ENCODE measurements around the gene GLTP. TPM values are rescaled to one million over a fixed set of nuclear protein-coding genes. Genes with fewer than 3 reads are reported as not detected.

Gene GLTP
- total and polyA plus RNA-seq, 2 of the 13 experiments (the other 11 are each of a cell fraction or from before 2014, with no cell fraction given): 10.7 to 12.9 TPM

- Histone ChIP-seq H3K27ac (ENCODE audit: extremely low read length, insufficient read depth, low read length) (no peak overlapping the region), H3K79me2 (ENCODE audit: insufficient read depth, low read length) (no peaks in the 10 kb centered on the region), H3K4me3 (replicated peaks in 1 of 3; ENCODE audit: insufficient read depth in 1 of 3, low read depth in 2 of 3, low read length in 3 of 3) (no peak overlapping the region), H2AFZ (ENCODE audit: low read length) (no peak overlapping the region), H4K20me1 (ENCODE audit: insufficient read depth, low read length) (no peaks in the 10 kb centered on the region; the same call in 1 of the 2 replicates), H3K4me2 (ENCODE audit: low read depth, low read length) (peak overlapping the region; percentile 15; the same call in 1 of the 2 replicates), H3K9me3 (ENCODE audit: low read length) (no peaks in the 10 kb centered on the region), H3K36me3 (replicated peaks in 1 of 2; ENCODE audit: control insufficient read depth in 1 of 2, insufficient read depth in 2 of 2, low read length in 2 of 2) (no peaks in the 10 kb centered on the region), H3K4me1 (ENCODE audit: insufficient read depth, low read length) (peaks cover 63% of the 10 kb centered on the region), H3K9ac (ENCODE audit: insufficient read depth, low read depth, low read length) (0 out of 2 replicates have a peak overlapping the region, but pooled peaks have one; percentile 3), H3K27me3 (ENCODE audit: control insufficient read depth in 1 of 2, insufficient read depth in 2 of 2, low read length in 2 of 2) (no peaks in the 10 kb centered on the region)
- DNase-seq (ENCODE audit: low spot score): no peak
- in situ Hi-C loops (cut with HindIII; ENCODE audit: extremely low pct_ligation_motif_present, low pct_unique_long_range_greater_than_20kb) (no loop called here), intact Hi-C loops (cut with micrococcal nuclease; ENCODE audit: unreplicated experiment) (no loop called here)
- peak; percentile 51 for ATAC-seq
- BruUV-seq (replicated peaks): no TSS peak
- POLR2A ChIA-PET: no interaction called here
- peak; percentile 60 for FAIRE-seq
- WGBS (ENCODE audit: low lambda C conversion rate): 47% methylated on average over 8 of the region's 10 CpGs
- CTCF ChIA-PET (ENCODE audit: low intra/inter-chr PET ratio, low total read pairs): no interaction called here
- TF ChIP-seq ZBTB44 (CRISPR knock-in tag; IDR thresholded peaks at IDR 0.05) (no peak), ZNF296 (CRISPR knock-in tag; conservative IDR thresholded peaks at IDR 0.05) (no peak), STAT6 (CRISPR knock-in tag; IDR thresholded peaks at IDR 0.05; ENCODE audit: borderline replicate concordance) (no peak), ARID4A (CRISPR knock-in tag; IDR thresholded peaks at IDR 0.05; ENCODE audit: borderline replicate concordance) (no peak), ZNF562 (CRISPR knock-in tag; IDR thresholded peaks at IDR 0.05; ENCODE audit: borderline replicate concordance) (no peak), ZBTB14 (CRISPR knock-in tag; IDR thresholded peaks at IDR 0.05) (no peak), FOXA1 (IDR thresholded peaks at IDR 0.05) (no peak), FOXA1 (CRISPR knock-in tag; IDR thresholded peaks at IDR 0.05) (peak; percentile 48; the same call in 1 of the 2 replicates), ZBTB4 (CRISPR knock-in tag; IDR thresholded peaks at IDR 0.05; ENCODE audit: borderline replicate concordance) (no peak), RFXANK (CRISPR knock-in tag; IDR thresholded peaks at IDR 0.05) (no peak)
These were observed 50.7 kb downstream of the GLTP start for GRCh38 chr12:109829667-109830066.
